Sigmoid colon (tissue), 4 donors: Measurements from ENCODE around the gene HERPUD1.
A peak's percentile ranks its signal among the peaks of the same experiment; 100 is the strongest.

Source experiments
- POLR2AphosphoS5 ChIP-seq, 4 donors: sonication (generic); formaldehyde crosslinking; IDR thresholded peaks; one replicate each; pipeline ENCODE4 v1.6.1; 2017; ENCODE audit warnings: antibody characterized with exemption in 4 of 4
- TF ChIP-seq, protein P1 (sequence below), 4 experiments: fragments of 450-650 bp in 3 of 4; fragments of 200-600 bp in 1 of 4; IDR thresholded peaks; one replicate each; pipeline ENCODE4 v1.5.1; 2016 to 2019; ENCODE audit warnings: antibody characterized with exemption in 4 of 4, mild to moderate bottlenecking in 3 of 4, moderate library complexity in 2 of 4

DNA sequence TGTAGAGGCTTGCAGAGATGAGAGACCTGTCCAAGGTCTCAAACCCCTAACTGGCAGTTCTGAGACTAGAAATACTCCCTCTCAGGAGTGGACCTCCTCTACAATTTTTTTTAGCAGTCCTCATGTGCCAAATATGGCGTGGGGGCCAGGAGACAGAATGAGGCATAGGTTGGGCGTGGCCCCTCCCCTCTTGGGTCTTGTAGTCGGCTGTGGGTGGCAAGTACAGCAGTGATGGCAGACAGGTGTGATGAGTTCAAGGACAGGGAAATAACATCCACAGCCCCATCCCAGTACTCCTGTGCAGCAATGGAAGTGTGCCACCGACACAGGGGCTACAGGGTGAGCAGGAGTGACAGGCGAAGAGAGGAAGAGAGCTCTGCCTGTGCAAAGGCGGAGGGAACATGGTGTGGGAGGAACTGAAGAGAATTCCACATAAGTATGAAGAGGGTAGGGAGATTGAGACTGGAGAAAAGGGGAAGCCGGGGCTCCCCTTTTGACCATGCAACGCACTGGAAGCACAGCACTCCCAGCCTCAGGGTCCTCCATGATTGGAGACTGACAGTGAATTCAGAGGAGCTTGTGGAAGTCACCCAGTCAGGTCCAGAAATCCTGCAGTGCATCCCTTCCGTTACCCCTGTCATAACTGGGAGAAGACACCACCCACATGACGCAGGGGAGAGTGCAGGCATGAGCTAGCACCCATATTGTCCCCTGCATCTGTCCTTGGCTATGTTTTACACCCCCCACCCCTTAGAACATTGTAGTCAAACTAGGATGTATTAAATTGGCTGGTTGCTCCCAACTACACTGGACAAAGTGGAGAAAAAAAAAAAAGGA lies 15.0 kb downstream of the HERPUD1 start:
- TF ChIP-seq, protein P1, sequence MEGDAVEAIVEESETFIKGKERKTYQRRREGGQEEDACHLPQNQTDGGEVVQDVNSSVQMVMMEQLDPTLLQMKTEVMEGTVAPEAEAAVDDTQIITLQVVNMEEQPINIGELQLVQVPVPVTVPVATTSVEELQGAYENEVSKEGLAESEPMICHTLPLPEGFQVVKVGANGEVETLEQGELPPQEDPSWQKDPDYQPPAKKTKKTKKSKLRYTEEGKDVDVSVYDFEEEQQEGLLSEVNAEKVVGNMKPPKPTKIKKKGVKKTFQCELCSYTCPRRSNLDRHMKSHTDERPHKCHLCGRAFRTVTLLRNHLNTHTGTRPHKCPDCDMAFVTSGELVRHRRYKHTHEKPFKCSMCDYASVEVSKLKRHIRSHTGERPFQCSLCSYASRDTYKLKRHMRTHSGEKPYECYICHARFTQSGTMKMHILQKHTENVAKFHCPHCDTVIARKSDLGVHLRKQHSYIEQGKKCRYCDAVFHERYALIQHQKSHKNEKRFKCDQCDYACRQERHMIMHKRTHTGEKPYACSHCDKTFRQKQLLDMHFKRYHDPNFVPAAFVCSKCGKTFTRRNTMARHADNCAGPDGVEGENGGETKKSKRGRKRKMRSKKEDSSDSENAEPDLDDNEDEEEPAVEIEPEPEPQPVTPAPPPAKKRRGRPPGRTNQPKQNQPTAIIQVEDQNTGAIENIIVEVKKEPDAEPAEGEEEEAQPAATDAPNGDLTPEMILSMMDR (IDR thresholded peaks at IDR 0.05): no peak
- peak in 1 of 4 donors; percentile 23 for TF ChIP-seq POLR2AphosphoS5 (IDR thresholded peaks at IDR 0.05)
